GM21825 (cell line): ENCODE data around the gene KLHDC10.
"Not testable (repeated sequence)": the region's sequence is repeated elsewhere in the genome, so short reads cannot be mapped to it uniquely, and the experiment has no call there.

Experiments used
- ATAC-seq: cut with Tn5 transposase; IDR thresholded peaks from one replicate; pipeline ENCODE4 v1.9.1; 2021; ENCODE audit warnings: mild to moderate bottlenecking, moderate library complexity; ENCODE audit not compliant: unreplicated experiment

The KLHDC10 gene

DNA sequence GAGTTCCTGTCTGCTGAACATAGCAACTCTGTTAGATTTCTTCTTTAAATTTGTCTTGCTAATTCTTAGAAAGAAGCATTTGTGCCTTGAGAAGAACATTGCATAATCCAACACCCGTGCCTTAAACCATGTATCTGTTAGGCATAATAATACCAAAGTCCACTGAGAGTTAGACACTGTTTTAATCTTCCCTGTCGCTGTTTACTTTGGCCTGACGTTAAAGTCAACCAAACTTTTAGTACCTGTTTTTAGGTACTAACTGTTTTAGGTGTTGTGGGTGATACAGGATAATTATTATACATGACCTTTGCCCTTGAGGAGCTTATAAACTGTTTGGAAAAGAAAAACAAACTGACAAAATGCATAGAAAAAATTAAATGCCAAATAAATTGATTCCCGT lies 43.6 kb downstream of the KLHDC10 start:
- no peak for ATAC-seq

DNA sequence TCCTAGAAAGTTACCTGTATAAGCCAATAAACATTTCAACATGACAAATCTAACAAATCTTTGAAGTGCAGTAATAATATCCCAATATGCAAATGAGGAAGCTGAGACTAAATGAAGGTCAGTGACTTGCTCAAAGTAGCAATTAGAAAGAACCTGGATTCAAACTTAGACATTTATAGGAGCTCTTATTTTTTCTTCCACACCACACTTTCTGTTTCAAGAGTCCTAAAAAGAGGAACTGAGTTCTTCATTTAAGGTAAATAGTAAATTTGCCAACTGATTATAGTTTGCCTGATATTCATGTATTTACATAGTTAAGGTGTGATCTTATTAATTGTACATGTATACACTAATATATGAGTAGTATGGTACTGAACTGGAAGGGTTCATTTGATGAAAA lies 44.0 kb downstream of the KLHDC10 start:
- no peak for ATAC-seq

DNA sequence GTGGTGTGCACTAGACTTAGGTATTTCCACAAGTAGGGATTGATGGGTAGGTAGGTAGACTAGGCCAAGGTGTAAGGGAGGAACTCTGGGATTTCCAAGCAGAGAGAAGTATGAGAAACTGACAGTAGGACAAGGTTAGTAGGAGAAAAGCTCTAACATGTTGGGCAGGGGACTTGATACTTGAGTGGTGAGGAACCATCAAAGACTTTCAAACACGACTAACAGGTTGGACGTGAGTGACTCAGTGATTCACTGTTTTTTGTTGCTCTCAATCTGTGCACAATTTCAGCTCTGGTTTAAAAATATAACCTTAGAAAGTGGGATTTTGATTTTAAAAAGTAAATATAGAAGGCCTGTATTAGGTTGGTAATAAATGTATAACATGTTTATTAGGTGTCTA lies 44.4 kb downstream of the KLHDC10 start:
- no peak for ATAC-seq

DNA sequence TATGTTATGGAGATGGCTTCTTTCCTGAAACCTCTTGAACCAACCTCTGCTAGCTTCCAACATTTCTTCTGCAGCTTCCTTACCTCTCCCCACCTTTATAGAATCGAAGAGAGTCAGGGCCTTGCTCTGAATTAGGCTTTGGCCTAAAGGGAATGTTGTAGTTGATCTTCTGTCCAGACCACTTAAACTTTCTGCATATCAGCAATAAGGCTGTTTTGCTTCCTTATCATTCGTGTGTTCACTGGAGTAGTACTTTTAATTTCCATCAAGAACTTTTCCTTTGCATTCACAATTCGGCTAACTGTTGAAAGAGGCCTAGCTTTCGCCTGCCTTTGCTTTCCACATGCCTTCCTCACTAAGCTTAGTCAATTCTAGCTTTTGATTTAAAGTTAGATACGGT lies 48.0 kb downstream of the KLHDC10 start:
- ATAC-seq = no peak

DNA sequence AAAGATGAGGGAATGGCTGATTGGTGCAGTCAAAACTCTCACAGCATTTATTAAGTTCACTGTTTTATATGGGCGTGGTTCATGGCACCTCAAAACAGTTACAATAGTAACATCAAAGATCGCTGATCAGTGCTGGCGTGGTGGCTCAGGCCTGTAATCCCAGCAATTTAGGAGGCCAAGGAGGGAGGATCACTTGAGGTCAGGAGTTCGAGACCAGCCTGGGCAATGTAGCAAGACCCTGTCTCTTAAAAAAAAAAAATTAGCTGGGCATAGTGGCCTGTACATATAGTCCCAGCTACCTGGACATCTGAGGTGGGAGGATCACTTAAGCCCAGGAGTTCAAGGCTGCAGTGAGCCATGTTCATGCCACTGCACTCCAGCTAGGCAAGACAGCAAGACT lies 48.5 kb downstream of the KLHDC10 start:
- ATAC-seq = no peak

DNA sequence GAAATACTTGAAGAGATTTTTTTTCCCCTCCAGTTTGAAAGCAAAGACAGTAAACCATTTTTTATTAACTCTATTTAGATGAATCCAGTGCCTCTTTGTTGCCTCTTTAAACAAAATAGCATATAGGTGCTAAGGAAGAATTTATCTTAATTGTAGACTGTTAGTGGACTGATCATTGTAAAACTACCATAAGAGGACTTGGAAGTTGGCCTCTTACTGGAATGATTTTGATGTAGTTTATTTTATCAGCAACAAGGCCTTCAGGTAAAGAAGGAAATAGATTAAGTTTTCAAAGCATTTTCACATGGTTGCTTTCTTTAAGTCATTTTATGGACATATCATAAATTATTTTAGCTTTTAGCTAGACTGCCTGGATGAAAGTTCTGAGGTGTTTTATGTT lies 53.2 kb downstream of the KLHDC10 start:
- ATAC-seq = no peak

DNA sequence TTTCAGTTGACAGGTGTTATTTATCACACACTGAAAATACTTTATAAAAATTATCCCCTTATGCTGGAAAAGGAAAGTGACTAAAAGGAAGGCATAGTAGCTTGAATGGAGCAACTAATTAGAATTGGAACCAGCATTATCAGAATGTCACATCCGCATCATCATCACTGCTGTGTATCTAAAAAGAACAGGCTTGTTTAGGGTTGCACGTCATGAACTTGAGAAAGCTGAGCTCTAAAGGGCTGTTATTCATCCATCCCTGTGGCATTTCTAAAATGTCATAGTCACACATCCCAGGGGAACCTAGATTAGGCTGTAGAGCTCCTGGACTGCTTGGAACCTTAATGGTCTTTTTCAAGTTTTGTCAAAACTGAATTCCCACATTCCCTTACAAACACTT lies 54.4 kb downstream of the KLHDC10 start:
- ATAC-seq = no peak

DNA sequence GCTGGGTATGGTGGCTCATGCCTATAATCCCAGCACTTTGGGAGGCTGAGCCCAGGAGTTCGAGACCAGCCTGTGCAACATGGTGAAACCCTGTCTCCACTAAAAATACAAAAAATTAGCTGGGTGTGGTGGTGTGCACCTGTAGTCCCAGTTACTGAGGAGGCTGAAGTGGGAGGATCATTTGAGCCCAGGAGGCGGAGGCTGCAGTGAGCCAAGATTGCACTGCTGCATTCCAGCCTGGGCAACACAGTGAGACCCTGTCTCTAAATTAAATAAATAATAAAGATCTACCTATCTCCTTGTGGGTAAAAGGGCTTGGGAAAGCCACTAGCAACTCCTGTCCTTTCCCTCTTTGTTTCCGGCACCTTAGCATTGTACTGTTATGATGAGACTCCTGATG lies 56.5 kb downstream of the KLHDC10 start:
- not testable (repeated sequence) for ATAC-seq

DNA sequence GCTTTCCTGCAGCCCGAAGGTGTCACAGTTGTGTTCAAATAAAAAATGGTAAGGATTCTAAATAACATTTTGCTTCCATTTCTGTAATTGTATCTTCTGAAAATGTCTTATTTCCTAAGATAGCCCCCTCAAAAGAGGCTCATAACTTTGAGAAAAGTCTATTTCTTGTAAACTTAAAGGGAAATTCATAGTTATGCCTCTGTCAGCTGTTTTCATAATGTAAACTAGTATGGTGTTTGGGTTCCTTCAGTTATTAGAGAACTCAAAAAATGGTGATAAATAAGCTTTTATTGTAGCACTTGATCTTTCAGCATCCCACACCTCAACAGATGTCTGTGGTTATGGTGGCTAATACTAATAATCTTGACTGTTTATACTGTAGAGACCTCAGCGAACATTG lies 57.1 kb downstream of the KLHDC10 start:
- no peak for ATAC-seq

DNA sequence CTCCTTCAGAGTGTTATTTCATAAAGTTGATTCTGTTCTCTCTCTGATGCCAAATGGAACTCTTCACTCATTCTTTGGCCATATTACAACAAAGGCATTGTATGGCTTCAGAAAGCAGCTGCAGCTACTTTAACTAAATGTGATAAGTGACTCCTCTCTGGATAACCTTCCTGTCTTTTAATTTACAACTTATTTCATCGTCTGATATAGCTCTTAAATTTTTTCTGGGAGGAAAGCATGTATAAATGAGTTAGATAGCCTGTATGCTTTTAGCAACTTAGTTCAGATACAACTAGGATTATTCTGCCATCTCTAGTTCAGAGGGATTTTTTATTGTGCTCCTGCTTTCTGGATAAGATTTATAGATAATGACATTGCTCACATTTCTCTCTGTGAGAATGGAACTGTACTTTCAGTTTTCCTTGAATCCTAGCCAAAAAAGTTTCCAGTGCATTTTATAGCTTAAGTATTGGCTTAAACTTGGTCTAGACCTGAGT lies 57.5 kb downstream of the KLHDC10 start:
- no peak for ATAC-seq

DNA sequence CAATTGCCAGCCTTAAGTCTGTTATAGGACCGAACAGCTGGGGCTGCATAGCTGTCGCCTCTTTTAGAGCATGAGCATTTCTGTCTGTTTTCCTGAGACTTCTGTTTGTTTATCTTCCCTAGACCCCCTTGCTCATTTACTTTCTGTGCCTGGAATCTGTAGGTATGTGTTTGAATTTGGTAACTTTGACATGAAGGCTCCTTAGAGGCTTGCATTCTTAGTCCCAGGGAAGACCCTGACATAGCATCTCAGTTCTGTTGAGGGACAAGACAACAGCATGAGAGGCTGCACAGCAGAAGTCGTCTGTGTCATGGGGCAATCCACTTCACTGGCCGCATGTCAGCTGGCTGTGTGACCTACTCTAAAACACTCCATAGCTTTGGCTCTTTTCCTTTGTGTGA lies 58.7 kb downstream of the KLHDC10 start:
- ATAC-seq = no peak

DNA sequence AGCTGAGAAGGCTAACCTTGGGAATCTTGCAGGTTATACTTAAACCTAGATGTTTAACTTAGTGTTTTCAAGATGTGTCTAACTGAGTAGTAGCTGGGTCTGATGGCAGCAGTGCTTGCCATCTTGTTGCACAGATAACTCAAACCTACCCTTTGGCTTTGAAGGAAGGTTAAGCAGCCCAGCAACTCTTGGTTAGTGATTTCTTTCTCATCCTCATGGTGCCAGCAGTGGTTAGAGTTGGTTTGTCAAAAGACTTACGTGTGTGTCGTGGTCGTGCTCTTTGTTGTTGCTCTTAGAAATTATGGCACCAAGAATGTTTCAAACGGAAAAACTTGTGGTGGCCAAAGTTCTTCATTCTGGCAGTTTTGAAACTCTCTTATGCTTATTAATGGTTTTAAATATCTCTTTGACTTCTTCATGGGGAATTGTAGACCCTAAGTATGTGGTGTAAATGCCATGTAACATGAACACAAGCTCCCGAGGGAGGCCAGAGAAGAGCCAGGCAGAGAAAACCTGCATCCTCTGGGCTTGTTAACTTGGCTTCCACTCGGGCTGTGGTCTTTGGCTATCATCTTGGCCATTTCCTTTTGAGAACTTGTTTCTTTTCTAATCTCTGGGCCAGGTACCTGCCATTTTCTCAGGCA lies 61.0 kb downstream of the KLHDC10 start:
- no peak for ATAC-seq

DNA sequence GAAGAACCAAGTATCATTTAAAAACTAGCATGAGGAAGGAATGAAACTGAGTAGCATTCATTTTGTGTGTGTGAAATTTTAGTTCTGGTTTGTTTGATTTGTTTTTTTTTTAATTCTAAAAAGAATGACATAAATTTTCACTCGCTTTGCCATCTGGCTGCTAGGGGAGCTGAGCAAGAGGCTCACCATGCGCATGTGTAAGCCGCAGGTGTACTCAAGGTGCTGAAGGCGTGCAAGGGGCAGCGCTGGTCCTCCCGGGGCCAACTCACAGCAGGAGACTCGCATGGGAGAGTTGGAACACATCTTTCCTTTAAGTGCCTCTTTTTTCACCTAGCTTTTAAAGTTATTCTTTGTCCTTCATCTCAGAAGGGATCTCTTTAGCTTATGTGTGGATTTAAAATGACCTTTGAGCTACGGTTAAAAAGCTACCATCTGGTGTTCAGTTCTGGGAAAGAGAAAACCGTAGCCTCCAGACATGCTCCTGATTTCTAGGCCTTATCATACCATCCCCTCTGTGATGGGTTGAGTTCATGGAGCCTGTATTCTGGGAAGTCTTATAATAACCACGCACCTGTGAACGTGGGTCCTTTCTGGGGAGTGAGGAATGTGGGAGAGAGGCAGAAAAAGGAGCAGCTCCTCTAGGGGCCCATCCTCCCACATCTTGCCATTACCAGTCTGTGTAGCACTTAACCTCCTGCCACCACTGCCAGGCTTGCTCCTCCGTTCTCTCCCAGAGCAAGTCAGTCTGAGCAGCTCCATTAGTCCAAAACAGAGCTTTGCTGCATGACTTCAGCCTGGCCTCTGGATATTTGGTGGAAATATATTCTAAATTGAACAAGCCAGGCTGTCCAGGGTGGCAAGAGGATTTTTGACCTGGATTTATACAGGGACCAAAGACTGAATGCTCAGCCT lies 61.9 kb downstream of the KLHDC10 start:
- ATAC-seq = no peak

DNA sequence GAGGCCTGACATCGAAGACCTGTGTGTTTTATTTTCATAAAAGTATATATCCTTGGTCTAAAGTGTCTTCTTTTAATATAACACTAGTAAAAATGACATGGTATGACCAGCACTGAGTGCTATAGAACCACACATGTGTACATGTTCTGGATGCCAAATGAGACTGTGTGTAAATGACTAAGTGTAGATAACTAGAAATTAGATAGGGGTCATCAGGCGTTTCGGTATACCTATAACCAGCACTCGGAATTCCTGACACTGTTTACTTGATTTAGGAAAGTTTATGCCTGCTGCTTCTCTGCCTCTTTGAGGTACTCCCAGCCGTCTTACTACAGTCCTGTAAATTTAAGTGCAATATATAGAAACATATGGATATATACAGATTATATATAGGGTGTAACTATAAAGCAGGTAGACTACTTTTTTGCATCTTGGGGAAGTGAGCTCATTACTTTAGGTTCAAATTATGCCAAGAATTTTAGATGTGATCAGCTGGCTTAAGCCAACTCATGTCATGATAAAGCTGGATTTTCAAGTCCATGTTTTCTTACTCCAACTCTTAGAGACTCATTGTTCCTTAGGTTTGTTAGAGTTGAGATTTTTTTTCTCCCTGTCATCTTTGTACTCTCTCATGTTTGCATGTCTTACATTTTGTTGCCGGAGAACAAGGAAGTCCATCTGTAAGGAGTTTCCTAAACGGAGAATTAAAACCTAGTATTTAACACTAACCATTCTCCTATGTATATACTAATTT lies 62.9 kb downstream of the KLHDC10 start:
- no peak for ATAC-seq

DNA sequence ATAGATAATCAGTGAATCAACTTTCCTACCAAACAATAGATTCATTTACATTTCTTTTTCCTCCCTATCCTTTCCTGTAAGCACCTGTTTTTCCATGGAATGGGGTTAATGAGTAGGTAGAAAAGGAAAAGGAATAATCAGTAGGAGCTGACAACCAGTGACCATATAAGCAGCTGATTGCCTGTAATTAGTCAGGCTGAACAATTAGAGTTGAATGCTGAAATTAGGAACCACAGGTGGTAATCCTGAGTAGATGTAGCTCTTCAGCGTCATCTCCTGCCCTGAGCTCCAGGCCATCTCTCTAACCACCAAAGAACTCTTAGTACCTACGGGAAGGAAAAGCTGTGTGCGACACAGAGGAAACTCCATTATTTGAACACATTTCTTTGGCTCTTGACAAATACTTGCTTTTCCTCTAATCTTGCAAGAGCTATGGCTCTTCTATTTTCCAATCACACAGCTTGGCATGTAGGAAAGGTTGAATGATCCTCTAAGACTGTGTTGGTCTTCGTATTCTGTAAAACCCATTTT lies 63.8 kb downstream of the KLHDC10 start:
- ATAC-seq = no peak

DNA sequence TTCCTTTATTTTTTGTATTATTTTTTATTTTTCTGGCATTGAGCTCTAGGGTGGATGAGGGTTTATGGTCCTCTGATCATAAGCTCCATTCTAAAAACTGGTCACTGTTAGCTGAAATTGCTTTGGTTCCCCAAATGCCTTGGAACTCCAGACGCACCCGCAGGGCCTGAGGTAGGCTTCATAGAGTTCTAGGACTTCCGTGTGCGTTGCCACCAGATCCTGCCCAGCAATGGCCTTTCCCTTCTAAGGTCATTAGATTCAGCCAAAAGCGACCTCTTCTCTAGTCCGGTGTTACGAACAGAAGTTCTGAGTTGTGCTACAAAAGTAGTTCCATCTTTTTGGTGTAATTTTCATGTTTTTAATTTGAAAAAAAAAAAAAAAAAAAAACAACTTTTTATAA lies 64.4 kb downstream of the KLHDC10 start:
- no peak for ATAC-seq

DNA sequence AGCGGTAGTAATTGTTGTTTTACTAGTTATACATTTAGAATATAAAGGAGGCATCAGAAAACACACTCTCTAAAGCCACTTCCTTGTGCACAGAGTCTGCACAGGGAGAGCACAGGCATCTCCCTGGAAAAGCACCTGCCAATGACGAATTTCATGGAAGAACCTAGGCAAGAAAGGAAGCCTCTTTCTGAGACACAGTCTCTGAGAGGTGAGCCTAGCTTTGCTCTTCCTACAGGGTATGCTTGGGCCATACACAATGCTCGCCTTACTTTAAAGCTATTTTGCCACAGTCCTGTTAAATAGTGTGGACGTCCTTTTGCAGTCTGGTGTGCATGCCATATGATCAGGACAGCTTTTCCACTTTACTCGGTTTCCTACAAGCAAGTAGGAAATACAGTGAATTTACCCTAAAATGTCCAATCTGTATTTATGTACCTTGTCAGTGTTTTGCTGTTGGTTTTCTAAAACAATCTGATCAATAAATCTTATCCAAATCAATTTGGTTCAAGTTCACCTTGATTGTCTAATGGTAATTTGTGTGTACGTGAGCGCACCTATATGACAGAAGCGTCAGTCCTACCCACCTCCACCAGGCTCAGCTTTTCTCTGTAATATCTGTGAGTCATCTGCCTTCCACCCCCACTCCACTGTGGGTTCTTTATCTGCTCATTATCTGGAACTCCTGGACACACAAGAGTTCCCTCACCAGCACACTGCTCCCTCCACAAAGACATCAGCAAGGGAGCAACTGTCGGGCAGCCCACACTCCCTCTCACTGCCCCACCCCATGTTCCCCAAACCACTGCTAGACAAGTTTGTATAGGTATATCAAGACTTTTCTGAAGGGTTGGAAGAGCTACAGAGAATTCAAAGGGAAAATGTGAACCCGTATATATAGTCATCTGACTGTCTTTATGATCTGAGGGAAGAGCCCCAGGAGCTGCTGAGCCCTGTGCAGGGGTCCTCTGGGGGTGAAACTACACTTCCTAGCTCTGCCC lies 65.2 kb downstream of the KLHDC10 start:
- ATAC-seq = no peak

DNA sequence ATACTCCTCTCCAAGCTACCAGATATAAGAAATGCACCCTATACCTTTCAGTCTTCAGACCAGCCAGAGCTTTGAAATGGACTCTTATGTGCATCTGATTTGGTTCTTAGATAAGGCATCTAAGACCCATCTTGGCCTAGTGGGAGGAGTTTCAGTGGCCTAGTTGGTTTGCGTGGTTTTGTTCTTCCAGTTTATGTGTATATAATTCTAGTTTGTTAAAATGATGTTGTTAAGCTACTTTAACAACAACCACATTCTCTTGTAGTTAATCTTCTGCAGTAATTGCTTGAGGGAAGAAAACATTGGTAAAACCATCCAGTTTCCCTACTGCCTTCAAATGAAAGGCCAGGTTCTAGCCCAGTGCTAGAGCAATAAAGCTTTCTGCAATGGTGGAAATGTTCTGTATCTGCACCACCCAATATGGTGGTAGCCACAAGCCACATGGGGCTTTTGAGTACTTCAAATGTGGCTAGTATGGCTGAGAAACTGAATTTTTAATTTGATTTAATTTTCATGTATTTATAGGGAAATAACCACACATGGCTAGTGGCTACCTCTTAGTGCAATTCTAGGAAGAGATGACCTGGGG lies 66.3 kb downstream of the KLHDC10 start:
- ATAC-seq = no peak

DNA sequence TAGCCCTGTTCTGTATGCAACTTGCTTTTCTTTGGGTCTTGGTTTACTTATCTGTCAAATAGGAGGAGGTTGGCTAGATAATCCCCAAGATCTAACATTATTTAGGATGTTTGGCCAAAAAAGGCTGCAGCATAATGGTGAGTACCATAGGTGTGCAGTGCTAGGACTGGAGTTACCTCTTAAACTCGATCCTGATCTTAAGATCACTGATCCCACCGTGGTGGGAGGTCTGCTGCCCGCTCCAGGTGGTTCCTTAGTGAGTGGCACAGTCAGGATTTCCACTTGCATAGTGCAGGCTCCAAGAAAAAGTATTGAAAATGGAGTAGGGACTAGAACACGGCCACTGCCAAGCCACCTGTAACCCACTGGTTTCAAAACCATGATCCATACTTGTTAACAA lies 66.9 kb downstream of the KLHDC10 start:
- ATAC-seq = no peak
